M059J (cell line): ENCODE measurements around the gene MAGEB4. TPM values are rescaled to one million over a fixed set of nuclear protein-coding genes. Genes with fewer than 3 reads are reported as not detected.

Experiments used
- DNase-seq: peaks from one replicate; pipeline ENCODE4 v3.0.0-alpha.2; 2012; ENCODE audit warnings: low read depth
- total RNA-seq: library from RNA; depleted of rRNA; stranded (reverse); fragments of >200 nt; shearing (Covaris generic); gene quantifications from 2 replicates; pipeline ENCODE4 v1.2.3, GENCODE V29; 2014; rRNA removed

Gene MAGEB4
- total RNA-seq, 1 experiment from 2014 or later: not detected

DNA sequence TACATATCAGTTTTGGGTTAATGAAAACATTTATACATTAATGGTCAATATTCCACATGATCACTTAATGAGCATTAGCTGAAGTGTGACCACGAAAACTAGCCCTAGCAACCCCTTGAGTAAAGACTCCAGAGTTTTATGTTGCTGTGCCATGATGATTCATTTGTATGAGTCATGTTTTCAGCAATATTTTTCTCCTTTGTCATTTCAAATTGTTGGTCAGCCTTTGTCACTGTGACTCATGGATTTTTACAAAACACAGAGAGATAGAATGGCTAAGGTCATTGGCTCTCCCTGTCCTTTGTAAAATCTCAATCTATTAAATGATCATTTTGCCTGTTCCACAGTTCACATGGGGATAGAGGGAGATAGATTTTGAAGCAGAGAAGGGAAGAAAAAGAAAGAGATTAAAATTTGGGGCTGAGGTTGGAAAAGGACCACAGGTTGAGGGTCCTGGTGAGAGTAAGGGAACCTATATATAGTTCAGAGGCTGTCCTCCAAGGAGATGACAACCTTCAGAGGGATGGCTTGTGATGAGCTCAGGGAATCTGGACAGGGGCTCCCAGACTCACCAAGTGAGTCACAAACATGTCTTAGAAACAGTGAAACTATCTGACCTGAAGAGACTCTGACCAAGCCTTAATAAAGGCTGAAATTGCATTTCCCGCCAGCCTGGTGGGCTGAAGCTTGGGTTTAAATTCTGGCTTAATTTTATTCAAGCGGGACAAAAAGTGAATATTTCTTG is 41.8 kb downstream of the MAGEB4 start:
- peak; percentile 97 for DNase-seq

Other genes with a start within 250 kb of the MAGEB4 start
- 0.12 and 0.22 TPM in 2 replicates for gene MAGEB2, start 26.4 kb upstream of the MAGEB4 start, total RNA-seq
- gene MAGEB3, start 11.3 kb upstream of the MAGEB4 start, total RNA-seq: 0.07 and 0.12 TPM in 2 replicates
- not detected in 2 replicates for gene MAGEB1, start 5.1 kb downstream of the MAGEB4 start, total RNA-seq
- not detected in 2 replicates for gene NR0B1, start 67.4 kb downstream of the MAGEB4 start, total RNA-seq